ENCODE measurements around the gene AP5Z1. TPM values are rescaled to one million over a fixed set of nuclear protein-coding genes. Genes with fewer than 3 reads are reported as not detected.
"Not testable (repeated sequence)": the region's sequence is repeated elsewhere in the genome, so short reads cannot be mapped to it uniquely, and the experiment has no call there.

AP5Z1 gene
- total RNA-seq, 1 donor from 2014 or later: 17.6 TPM

- DNase-seq (ENCODE audit: low read depth): no peak
Measured at GRCh38 chr7:4801839-4802231, 26.4 kb downstream of the AP5Z1 start.

GRCh38 chr7:4802577-4802976 is 27.2 kb downstream of the AP5Z1 start:
- DNase-seq (ENCODE audit: low read depth): not testable (repeated sequence)

- no peak for DNase-seq (ENCODE audit: low read depth)
Measured at GRCh38 chr7:4803397-4804241, 28.2 kb downstream of the AP5Z1 start.

- no peak for DNase-seq (ENCODE audit: low read depth)
Measured at GRCh38 chr7:4805110-4805983, 29.9 kb downstream of the AP5Z1 start.

GRCh38 chr7:4805984-4806300 is 30.5 kb downstream of the AP5Z1 start:
- DNase-seq (ENCODE audit: low read depth): no peak

- no peak for DNase-seq (ENCODE audit: low read depth)
Measured at GRCh38 chr7:4806983-4807597, 31.7 kb downstream of the AP5Z1 start.

- DNase-seq (ENCODE audit: low read depth): no peak
Measured at GRCh38 chr7:4807598-4808016, 32.2 kb downstream of the AP5Z1 start.

- no peak for DNase-seq (ENCODE audit: low read depth)
Measured at GRCh38 chr7:4808026-4808425, 32.6 kb downstream of the AP5Z1 start.

GRCh38 chr7:4808565-4808964 is 33.1 kb downstream of the AP5Z1 start:
- no peak for DNase-seq (ENCODE audit: low read depth)

- no peak for DNase-seq (ENCODE audit: low read depth)
Measured at GRCh38 chr7:4809091-4809591, 33.7 kb downstream of the AP5Z1 start.

- peak; percentile 59 for DNase-seq (ENCODE audit: low read depth)
Measured at GRCh38 chr7:4809666-4810065, 34.2 kb downstream of the AP5Z1 start.

GRCh38 chr7:4814433-4814832 is 39.0 kb downstream of the AP5Z1 start:
- no peak for DNase-seq (ENCODE audit: low read depth)

GRCh38 chr7:4815121-4815520 is 39.7 kb downstream of the AP5Z1 start:
- no peak for DNase-seq (ENCODE audit: low read depth)

GRCh38 chr7:4815609-4816418 is 40.4 kb downstream of the AP5Z1 start:
- no peak for DNase-seq (ENCODE audit: low read depth)

- DNase-seq (ENCODE audit: low read depth): no peak
Measured at GRCh38 chr7:4816419-4817080, 41.1 kb downstream of the AP5Z1 start.

GRCh38 chr7:4817178-4817901 is 41.9 kb downstream of the AP5Z1 start:
- DNase-seq (ENCODE audit: low read depth): no peak

- DNase-seq (ENCODE audit: low read depth): no peak
Measured at GRCh38 chr7:4818000-4818794, 42.8 kb downstream of the AP5Z1 start.

GRCh38 chr7:4819560-4820404 is 44.4 kb downstream of the AP5Z1 start:
- no peak for DNase-seq (ENCODE audit: low read depth)
